HG02588 (cell line): ENCODE data around the gene ZDHHC14.

ENCODE experiments used
- ATAC-seq: cut with Tn5 transposase; IDR thresholded peaks from one replicate; pipeline ENCODE4 v1.9.1; 2021; ENCODE audit warnings: mild to moderate bottlenecking, moderate library complexity; ENCODE audit not compliant: unreplicated experiment

ZDHHC14 gene

GRCh38 chr6:157488058-157488457, 107.1 kb downstream of the ZDHHC14 start:
- ATAC-seq: no peak

- ATAC-seq: no peak
Measured at GRCh38 chr6:157488716-157489118, 107.7 kb downstream of the ZDHHC14 start.

- ATAC-seq: no peak
Measured at GRCh38 chr6:157490611-157491269, 109.8 kb downstream of the ZDHHC14 start.

- ATAC-seq: no peak
Measured at GRCh38 chr6:157491571-157492232, 110.7 kb downstream of the ZDHHC14 start.

- ATAC-seq: no peak
Measured at GRCh38 chr6:157492249-157492648, 111.3 kb downstream of the ZDHHC14 start.

GRCh38 chr6:157492741-157493140, 111.8 kb downstream of the ZDHHC14 start:
- ATAC-seq: no peak

- no peak for ATAC-seq
Measured at GRCh38 chr6:157493173-157493572, 112.2 kb downstream of the ZDHHC14 start.

GRCh38 chr6:157493576-157493975, 112.6 kb downstream of the ZDHHC14 start:
- no peak for ATAC-seq

- ATAC-seq: no peak
Measured at GRCh38 chr6:157494132-157494710, 113.2 kb downstream of the ZDHHC14 start.

- ATAC-seq: no peak
Measured at GRCh38 chr6:157496534-157497095, 115.6 kb downstream of the ZDHHC14 start.

- no peak for ATAC-seq
Measured at GRCh38 chr6:157497579-157497978, 116.6 kb downstream of the ZDHHC14 start.

- no peak for ATAC-seq
Measured at GRCh38 chr6:157498817-157499216, 117.8 kb downstream of the ZDHHC14 start.

- ATAC-seq: no peak
Measured at GRCh38 chr6:157500022-157500421, 119.0 kb downstream of the ZDHHC14 start.

GRCh38 chr6:157503018-157503747, 122.2 kb downstream of the ZDHHC14 start:
- ATAC-seq: no peak

- no peak for ATAC-seq
Measured at GRCh38 chr6:157505912-157506491, 125.0 kb downstream of the ZDHHC14 start.

GRCh38 chr6:157510323-157511188, 129.6 kb downstream of the ZDHHC14 start:
- ATAC-seq: no peak

GRCh38 chr6:157511682-157512381, 130.8 kb downstream of the ZDHHC14 start:
- no peak for ATAC-seq

GRCh38 chr6:157512382-157512682, 131.3 kb downstream of the ZDHHC14 start:
- ATAC-seq: no peak

- ATAC-seq: no peak
Measured at GRCh38 chr6:157513004-157513603, 132.1 kb downstream of the ZDHHC14 start.
